Hepatocyte (in vitro differentiated cells): ENCODE data around the gene LHPP. TPM values are rescaled to one million over a fixed set of nuclear protein-coding genes. Genes with fewer than 3 reads are reported as not detected.

Experiments
- DNase-seq: peaks from one replicate; pipeline ENCODE4 v3.0.0-alpha.2; 2016; ENCODE audit warnings: low spot score
- H2AFZ ChIP-seq: fragments of 200-600 bp; sonication (generic); 2 replicates; pipeline ENCODE4 v1.6.0; 2016; ENCODE audit warnings: antibody characterized with exemption, mild to moderate bottlenecking
- H3K27ac ChIP-seq: fragments of 200-600 bp; sonication (generic); 2 replicates; pipeline ENCODE4 v1.5.1; 2016; ENCODE audit warnings: mild to moderate bottlenecking
- H3K27me3 ChIP-seq: fragments of 200-600 bp; sonication (generic); 2 replicates; pipeline ENCODE4 v1.6.1; 2016
- H3K36me3 ChIP-seq: fragments of 200-600 bp; sonication (generic); replicated peaks from 2 replicates; pipeline ENCODE4 v1.5.1; 2016; ENCODE audit warnings: low read depth; ENCODE audit not compliant: insufficient read depth
- H3K4me1 ChIP-seq: fragments of 200-600 bp; sonication (generic); 2 replicates; pipeline ENCODE4 v1.5.1; 2016; ENCODE audit warnings: mild to moderate bottlenecking, moderate library complexity; ENCODE audit not compliant: insufficient read depth
- H3K4me2 ChIP-seq: fragments of 200-600 bp; sonication (generic); 2 replicates; pipeline ENCODE4 v1.6.0; 2016
- H3K4me3 ChIP-seq: fragments of 200-600 bp; sonication (generic); 2 replicates; pipeline ENCODE4 v1.5.1; 2016; ENCODE audit warnings: mild to moderate bottlenecking
- H3K79me2 ChIP-seq: fragments of 200-600 bp; sonication (generic); 2 replicates; pipeline ENCODE4 v1.6.0; 2017; ENCODE audit warnings: mild to moderate bottlenecking
- H3K9me2 ChIP-seq: fragments of 200-600 bp; sonication (generic); replicated peaks from 2 replicates; pipeline ENCODE4 v1.6.0; 2017; ENCODE audit warnings: mild to moderate bottlenecking; ENCODE audit not compliant: insufficient read depth
- H3K9me3 ChIP-seq: fragments of 200-600 bp; sonication (generic); 2 replicates; pipeline ENCODE4 v1.5.1; 2016; ENCODE audit warnings: low read depth, mild to moderate bottlenecking
- H4K20me1 ChIP-seq: fragments of 200-600 bp; sonication (generic); 2 replicates; pipeline ENCODE4 v1.6.0; 2016; ENCODE audit warnings: mild to moderate bottlenecking; ENCODE audit not compliant: insufficient read depth, poor library complexity, severe bottlenecking
- EZH2 ChIP-seq: fragments of 200-600 bp; sonication (generic); IDR thresholded peaks from 2 replicates; pipeline ENCODE4 v1.6.1; 2016; ENCODE audit warnings: antibody characterized with exemption, mild to moderate bottlenecking, borderline replicate concordance
- EZH2phosphoT487 ChIP-seq: fragments of 200-600 bp; sonication (generic); IDR thresholded peaks from one replicate; pipeline ENCODE4 v1.6.1; 2018; ENCODE audit warnings: antibody characterized with exemption, mild to moderate bottlenecking, low read depth, moderate library complexity; ENCODE audit not compliant: unreplicated experiment, severe bottlenecking
- WGBS: methylation state at CpG from one replicate; pipeline ENCODE4 v1.1.6; 2016; ENCODE audit warnings: low lambda C conversion rate; ENCODE audit errors: missing lambda C conversion rate; 5-methylcytosine and 5-hydroxymethylcytosine counted together
- polyA plus RNA-seq: library from polyadenylated mRNA; unstranded; fragments of >200 nt; fragmentation: Nextera tagmentation; extraction: Ambion mirVana; gene quantifications from 2 replicates; pipeline ENCODE4 v1.2.1, GENCODE V29; 2016
- total RNA-seq: library from RNA; depleted of rRNA; stranded (reverse); fragments of >200 nt; gene quantifications from 2 replicates; pipeline ENCODE4 v1.2.3, GENCODE V29; 2014
- TF ChIP-seq, protein P1 (sequence below): fragments of 200-600 bp; sonication (generic); IDR thresholded peaks from 2 replicates; pipeline ENCODE4 v1.5.1; 2016; ENCODE audit warnings: antibody characterized with exemption, mild to moderate bottlenecking; ENCODE audit not compliant: poor library complexity

LHPP gene
- total and polyA plus RNA-seq, 2 experiments from 2014 or later = 29.4 to 30.3 TPM

DNA sequence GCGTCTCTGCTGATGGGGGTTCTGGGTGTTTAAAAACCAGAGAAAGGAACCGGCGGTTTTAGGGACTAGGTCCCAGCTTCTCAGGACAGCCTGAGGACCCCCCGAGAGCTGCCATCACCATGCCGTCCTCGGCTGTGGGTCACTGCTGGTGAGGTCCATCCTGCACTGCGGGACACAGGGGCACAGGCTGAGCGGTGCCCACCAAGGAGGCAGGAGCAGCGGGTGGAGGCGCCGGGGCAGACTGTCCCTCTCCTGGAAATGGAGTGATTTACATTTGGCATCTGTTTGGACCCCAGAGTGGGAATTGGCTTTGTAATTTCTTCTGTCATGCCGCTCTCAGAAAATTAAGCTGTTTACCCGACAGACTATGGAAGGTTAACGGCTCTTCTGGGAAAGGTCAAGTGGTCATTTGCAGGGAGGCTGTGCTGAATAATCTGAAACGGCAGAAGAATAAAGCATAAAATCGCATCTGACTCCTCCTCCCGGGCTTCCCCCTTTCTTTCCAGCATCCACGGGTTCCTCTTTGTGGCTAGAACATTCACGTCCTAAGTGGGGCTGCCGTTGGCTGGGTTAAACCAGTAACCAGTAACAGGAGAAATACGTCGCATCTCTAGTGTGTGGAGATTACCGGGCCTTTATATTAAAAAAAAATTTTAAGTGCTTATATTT is 31.7 kb downstream of the LHPP start:
- Histone ChIP-seq H4K20me1 (no peaks in the 10 kb centered on the region), H3K36me3 (no peaks in the 10 kb centered on the region), H2AFZ (no peak overlapping the region), H3K9me3 (no peaks in the 10 kb centered on the region), H3K4me3 (no peak overlapping the region), H3K27ac (no peak overlapping the region), H3K9me2 (no peaks in the 10 kb centered on the region), H3K4me1 (no peaks in the 10 kb centered on the region), H3K79me2 (no peaks in the 10 kb centered on the region), H3K4me2 (no peak overlapping the region), H3K27me3 (no peaks in the 10 kb centered on the region)
- TF ChIP-seq EZH2 = no peak
- TF ChIP-seq, protein P1, sequence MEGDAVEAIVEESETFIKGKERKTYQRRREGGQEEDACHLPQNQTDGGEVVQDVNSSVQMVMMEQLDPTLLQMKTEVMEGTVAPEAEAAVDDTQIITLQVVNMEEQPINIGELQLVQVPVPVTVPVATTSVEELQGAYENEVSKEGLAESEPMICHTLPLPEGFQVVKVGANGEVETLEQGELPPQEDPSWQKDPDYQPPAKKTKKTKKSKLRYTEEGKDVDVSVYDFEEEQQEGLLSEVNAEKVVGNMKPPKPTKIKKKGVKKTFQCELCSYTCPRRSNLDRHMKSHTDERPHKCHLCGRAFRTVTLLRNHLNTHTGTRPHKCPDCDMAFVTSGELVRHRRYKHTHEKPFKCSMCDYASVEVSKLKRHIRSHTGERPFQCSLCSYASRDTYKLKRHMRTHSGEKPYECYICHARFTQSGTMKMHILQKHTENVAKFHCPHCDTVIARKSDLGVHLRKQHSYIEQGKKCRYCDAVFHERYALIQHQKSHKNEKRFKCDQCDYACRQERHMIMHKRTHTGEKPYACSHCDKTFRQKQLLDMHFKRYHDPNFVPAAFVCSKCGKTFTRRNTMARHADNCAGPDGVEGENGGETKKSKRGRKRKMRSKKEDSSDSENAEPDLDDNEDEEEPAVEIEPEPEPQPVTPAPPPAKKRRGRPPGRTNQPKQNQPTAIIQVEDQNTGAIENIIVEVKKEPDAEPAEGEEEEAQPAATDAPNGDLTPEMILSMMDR = no peak
- TF ChIP-seq EZH2phosphoT487 = no peak
- 73% methylated on average over 23 of the region's 23 CpGs for WGBS
- DNase-seq = no peak

GRCh38 chr10:124494046-124494807 is 32.6 kb downstream of the LHPP start:
- no peaks in the 10 kb centered on the region for H3K9me2 ChIP-seq
- 89% methylated on average over 15 of the region's 16 CpGs for WGBS
- no peak for TF ChIP-seq EZH2phosphoT487
- DNase-seq = no peak
- H3K36me3 ChIP-seq = no peaks in the 10 kb centered on the region
- no peaks in the 10 kb centered on the region for H3K27me3 ChIP-seq
- H3K4me3 ChIP-seq = no peak overlapping the region
- no peaks in the 10 kb centered on the region for H3K9me3 ChIP-seq
- no peak overlapping the region for H2AFZ ChIP-seq
- no peaks in the 10 kb centered on the region for H3K4me1 ChIP-seq
- no peak overlapping the region for H3K4me2 ChIP-seq
- no peak overlapping the region for H3K27ac ChIP-seq
- no peaks in the 10 kb centered on the region for H3K79me2 ChIP-seq
- H4K20me1 ChIP-seq = no peaks in the 10 kb centered on the region

GRCh38 chr10:124495162-124495561 is 33.5 kb downstream of the LHPP start:
- 94% methylated on average over 7 of the region's 7 CpGs for WGBS
- no peak overlapping the region for H3K4me3 ChIP-seq
- no peak for DNase-seq
- no peaks in the 10 kb centered on the region for H3K9me3 ChIP-seq
- H2AFZ ChIP-seq = no peak overlapping the region
- no peak for TF ChIP-seq EZH2
- TF ChIP-seq, protein P1 = no peak
- TF ChIP-seq EZH2phosphoT487 = no peak
- H3K4me1 ChIP-seq = no peaks in the 10 kb centered on the region
- H3K36me3 ChIP-seq = no peaks in the 10 kb centered on the region
- H3K27ac ChIP-seq = no peak overlapping the region
- H3K9me2 ChIP-seq = no peaks in the 10 kb centered on the region
- H3K79me2 ChIP-seq = no peaks in the 10 kb centered on the region
- no peaks in the 10 kb centered on the region for H4K20me1 ChIP-seq
- H3K27me3 ChIP-seq = no peaks in the 10 kb centered on the region
- H3K4me2 ChIP-seq = no peak overlapping the region

DNA sequence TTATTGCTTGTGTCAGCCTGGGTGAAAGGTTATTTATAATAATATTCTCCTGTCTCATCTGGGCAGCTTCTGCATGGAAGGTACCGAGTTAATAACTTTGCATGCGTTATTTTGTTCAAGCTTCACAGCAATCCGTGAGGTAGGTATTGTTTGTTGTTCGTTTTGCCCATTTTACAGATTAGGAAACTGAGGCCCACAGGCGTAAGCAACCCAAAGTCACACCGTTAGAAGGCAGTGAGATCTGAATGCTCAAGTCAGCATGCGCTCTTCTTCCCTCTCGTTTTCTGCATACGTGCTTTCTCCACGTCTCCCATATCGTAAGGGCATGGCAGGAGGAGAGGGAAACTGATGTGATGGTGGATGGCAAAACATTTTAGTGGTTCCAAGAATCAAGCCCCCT is 34.1 kb downstream of the LHPP start:
- Histone ChIP-seq H3K4me2 (no peak overlapping the region), H3K27me3 (no peaks in the 10 kb centered on the region), H3K4me3 (no peak overlapping the region), H3K36me3 (no peaks in the 10 kb centered on the region), H4K20me1 (no peaks in the 10 kb centered on the region), H3K9me2 (no peaks in the 10 kb centered on the region), H3K27ac (no peak overlapping the region), H2AFZ (no peak overlapping the region), H3K4me1 (no peaks in the 10 kb centered on the region), H3K9me3 (no peaks in the 10 kb centered on the region), H3K79me2 (no peaks in the 10 kb centered on the region)
- TF ChIP-seq EZH2phosphoT487 = no peak
- TF ChIP-seq, protein P1 = no peak
- no peak for TF ChIP-seq EZH2
- no peak for DNase-seq
- WGBS = 96% methylated on average over 11 of the region's 11 CpGs
